Measurements from ENCODE around the gene HOXB9. TPM values are rescaled to one million over a fixed set of nuclear protein-coding genes. Genes with fewer than 3 reads are reported as not detected.

HOXB9 gene
- total and polyA plus RNA-seq, 9 of the 15 experiments (the other 6 are each of a cell fraction or from before 2014, with no cell fraction given), result 3.1 to 196 (median 77.6) TPM

DNA sequence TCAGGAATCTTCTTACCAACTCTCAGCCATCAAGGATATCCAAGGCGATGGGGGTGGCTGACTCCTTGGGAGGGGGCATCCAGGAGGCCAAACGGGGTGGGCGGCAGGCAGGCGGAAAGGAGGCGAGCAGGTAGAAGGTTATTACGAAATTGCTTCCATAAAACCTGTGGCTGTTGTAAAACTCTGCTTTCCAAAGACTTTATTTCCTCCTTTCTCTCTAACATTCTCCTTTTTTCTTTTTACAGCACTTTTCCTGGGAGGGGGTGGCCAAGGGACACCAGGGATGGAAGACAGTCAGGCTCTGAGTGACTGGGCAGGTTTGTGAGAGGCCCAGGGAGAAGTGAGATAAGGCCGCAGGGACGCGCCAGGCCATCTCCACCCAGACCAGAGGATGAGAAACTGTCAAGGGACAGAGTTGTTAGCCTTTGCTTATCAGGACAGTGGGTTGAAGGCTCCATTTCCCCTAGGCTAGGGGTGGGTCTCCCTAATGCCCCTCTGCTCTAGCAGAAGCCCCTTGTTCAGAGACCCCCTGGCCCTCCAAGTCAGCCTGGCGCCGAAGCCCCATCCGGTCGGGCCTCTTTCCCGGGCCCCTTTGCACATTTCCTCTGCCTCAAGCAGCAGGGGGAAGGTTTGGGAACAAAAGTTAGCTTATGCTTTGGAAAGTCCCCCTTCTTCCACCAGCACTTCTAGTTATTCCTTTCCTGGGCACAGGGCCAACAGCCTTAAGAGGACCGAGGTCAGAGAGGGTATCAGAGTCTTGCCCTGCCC lies 5.0 kb upstream of the HOXB9 start (continued):
- TF ChIP-seq, protein P1, sequence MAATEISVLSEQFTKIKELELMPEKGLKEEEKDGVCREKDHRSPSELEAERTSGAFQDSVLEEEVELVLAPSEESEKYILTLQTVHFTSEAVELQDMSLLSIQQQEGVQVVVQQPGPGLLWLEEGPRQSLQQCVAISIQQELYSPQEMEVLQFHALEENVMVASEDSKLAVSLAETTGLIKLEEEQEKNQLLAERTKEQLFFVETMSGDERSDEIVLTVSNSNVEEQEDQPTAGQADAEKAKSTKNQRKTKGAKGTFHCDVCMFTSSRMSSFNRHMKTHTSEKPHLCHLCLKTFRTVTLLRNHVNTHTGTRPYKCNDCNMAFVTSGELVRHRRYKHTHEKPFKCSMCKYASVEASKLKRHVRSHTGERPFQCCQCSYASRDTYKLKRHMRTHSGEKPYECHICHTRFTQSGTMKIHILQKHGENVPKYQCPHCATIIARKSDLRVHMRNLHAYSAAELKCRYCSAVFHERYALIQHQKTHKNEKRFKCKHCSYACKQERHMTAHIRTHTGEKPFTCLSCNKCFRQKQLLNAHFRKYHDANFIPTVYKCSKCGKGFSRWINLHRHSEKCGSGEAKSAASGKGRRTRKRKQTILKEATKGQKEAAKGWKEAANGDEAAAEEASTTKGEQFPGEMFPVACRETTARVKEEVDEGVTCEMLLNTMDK (IDR thresholded peaks at IDR 0.05; ENCODE audit: borderline replicate concordance, insufficient read depth, low read depth, low read length, poor library complexity, severe bottlenecking), result no peak
- TF ChIP-seq PRMT5 (CRISPR knock-in tag; IDR thresholded peaks at IDR 0.05) (no peak), PTRF (tag; IDR thresholded peaks at IDR 0.05) (no peak), NCOA6 (IDR thresholded peaks at IDR 0.05) (0 out of 2 replicates have a peak, but pooled peaks have one; percentile 38), HDAC1 (IDR thresholded peaks at IDR 0.05) (peak in 1 of 2 experiments; percentile 65; a peak in 2 of 4 replicates), POLR2A (conservative IDR thresholded peaks at IDR 0.05) (peak; percentile 79), SMARCB1 (IDR thresholded peaks at IDR 0.05; ENCODE audit: insufficient read length, low read depth) (peak; percentile 35), CTBP1 (IDR thresholded peaks at IDR 0.05; ENCODE audit: borderline replicate concordance) (peak; percentile 98), BDP1 (IDR thresholded peaks at IDR 0.05; ENCODE audit: insufficient read depth, insufficient read length) (no peak), U2AF1 (optimal IDR thresholded peaks at IDR 0.05; ENCODE audit: low read depth, low read length) (no peak), DPF2 (IDR thresholded peaks at IDR 0.05) (peak; percentile 94), SOX6 (IDR thresholded peaks at IDR 0.05) (peak; percentile 77), ASH1L (IDR thresholded peaks at IDR 0.05; ENCODE audit: borderline replicate concordance, low read depth, partially characterized antibody) (no peak), MAZ (CRISPR knock-in tag; conservative IDR thresholded peaks at IDR 0.05 in 1 of 2, IDR thresholded peaks at IDR 0.05 in 1 of 2) (peak; percentile 13 to 57; a peak in 2 of 4 replicates)
- TF ChIP-seq, protein P2, sequence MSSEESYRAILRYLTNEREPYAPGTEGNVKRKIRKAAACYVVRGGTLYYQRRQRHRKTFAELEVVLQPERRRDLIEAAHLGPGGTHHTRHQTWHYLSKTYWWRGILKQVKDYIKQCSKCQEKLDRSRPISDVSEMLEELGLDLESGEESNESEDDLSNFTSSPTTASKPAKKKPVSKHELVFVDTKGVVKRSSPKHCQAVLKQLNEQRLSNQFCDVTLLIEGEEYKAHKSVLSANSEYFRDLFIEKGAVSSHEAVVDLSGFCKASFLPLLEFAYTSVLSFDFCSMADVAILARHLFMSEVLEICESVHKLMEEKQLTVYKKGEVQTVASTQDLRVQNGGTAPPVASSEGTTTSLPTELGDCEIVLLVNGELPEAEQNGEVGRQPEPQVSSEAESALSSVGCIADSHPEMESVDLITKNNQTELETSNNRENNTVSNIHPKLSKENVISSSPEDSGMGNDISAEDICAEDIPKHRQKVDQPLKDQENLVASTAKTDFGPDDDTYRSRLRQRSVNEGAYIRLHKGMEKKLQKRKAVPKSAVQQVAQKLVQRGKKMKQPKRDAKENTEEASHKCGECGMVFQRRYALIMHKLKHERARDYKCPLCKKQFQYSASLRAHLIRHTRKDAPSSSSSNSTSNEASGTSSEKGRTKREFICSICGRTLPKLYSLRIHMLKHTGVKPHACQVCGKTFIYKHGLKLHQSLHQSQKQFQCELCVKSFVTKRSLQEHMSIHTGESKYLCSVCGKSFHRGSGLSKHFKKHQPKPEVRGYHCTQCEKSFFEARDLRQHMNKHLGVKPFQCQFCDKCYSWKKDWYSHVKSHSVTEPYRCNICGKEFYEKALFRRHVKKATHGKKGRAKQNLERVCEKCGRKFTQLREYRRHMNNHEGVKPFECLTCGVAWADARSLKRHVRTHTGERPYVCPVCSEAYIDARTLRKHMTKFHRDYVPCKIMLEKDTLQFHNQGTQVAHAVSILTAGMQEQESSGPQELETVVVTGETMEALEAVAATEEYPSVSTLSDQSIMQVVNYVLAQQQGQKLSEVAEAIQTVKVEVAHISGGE (CRISPR knock-in tag; IDR thresholded peaks at IDR 0.05), result peak in 1 of 3 experiments; percentile 53; a peak in 1 of 6 replicates
- TF ChIP-seq, protein P3, sequence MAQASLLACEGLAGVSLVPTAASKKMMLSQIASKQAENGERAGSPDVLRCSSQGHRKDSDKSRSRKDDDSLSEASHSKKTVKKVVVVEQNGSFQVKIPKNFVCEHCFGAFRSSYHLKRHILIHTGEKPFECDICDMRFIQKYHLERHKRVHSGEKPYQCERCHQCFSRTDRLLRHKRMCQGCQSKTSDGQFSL (CRISPR knock-in tag; IDR thresholded peaks at IDR 0.05), result 0 out of 2 replicates have a peak, but pooled peaks have one; percentile 51
- TF ChIP-seq, protein P3 (tag; IDR thresholded peaks at IDR 0.05), result no peak
- TF ChIP-seq, protein P4, sequence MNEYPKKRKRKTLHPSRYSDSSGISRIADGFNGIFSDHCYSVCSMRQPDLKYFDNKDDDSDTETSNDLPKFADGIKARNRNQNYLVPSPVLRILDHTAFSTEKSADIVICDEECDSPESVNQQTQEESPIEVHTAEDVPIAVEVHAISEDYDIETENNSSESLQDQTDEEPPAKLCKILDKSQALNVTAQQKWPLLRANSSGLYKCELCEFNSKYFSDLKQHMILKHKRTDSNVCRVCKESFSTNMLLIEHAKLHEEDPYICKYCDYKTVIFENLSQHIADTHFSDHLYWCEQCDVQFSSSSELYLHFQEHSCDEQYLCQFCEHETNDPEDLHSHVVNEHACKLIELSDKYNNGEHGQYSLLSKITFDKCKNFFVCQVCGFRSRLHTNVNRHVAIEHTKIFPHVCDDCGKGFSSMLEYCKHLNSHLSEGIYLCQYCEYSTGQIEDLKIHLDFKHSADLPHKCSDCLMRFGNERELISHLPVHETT (CRISPR knock-in tag; conservative IDR thresholded peaks at IDR 0.05 in 1 of 2, IDR thresholded peaks at IDR 0.05 in 1 of 2), result 0 out of 4 replicates have a peak, but pooled peaks of 1 of the 2 experiments have one; percentile 56

All from K562 (cell line).